Spleen (tissue), 11 donors: ENCODE measurements around the gene TMEM179. TPM values are rescaled to one million over a fixed set of nuclear protein-coding genes. Genes with fewer than 3 reads are reported as not detected.

ENCODE experiments used
- DNase-seq: peaks from one replicate; pipeline ENCODE4 v3.0.0-alpha.2; 2020
- H3K27ac ChIP-seq, 8 donors: fragments of 200-600 bp; sonication (generic) in 7 of 8; 1 replicate in 4 of 8; 2 replicates in 4 of 8; pipeline versions ENCODE4 v1.5.0 to v1.8.0; 2016 to 2021; ENCODE audit warnings: inconsistent platforms in 4 of 8, mild to moderate bottlenecking in 4 of 8, moderate library complexity in 1 of 8
- H3K27me3 ChIP-seq, 7 donors: fragments of 200-600 bp; sonication (generic) in 6 of 7; replicated peaks in 1 of 7; 1 replicate in 4 of 7; 2 replicates in 3 of 7; pipeline versions ENCODE4 v1.5.0 to v1.8.0; 2016 to 2021; ENCODE audit warnings: inconsistent platforms in 3 of 7, mild to moderate bottlenecking in 1 of 7
- H3K36me3 ChIP-seq, 6 donors: fragments of 200-600 bp; sonication (generic) in 5 of 6; 1 replicate in 4 of 6; 2 replicates in 2 of 6; pipeline versions ENCODE4 v1.5.0 to v1.8.0; 2016 to 2021; ENCODE audit warnings: inconsistent platforms in 2 of 6
- H3K4me1 ChIP-seq, 6 donors: fragments of 200-600 bp; sonication (generic) in 5 of 6; 1 replicate in 3 of 6; 2 replicates in 3 of 6; pipeline versions ENCODE4 v1.5.0 to v1.8.0; 2016 to 2021; ENCODE audit warnings: inconsistent platforms in 3 of 6
- H3K4me3 ChIP-seq, 8 donors: fragments of 200-600 bp; sonication (generic) in 7 of 8; 1 replicate in 4 of 8; 2 replicates in 4 of 8; pipeline versions ENCODE4 v1.5.0 to v1.8.0; 2016 to 2021; ENCODE audit warnings: inconsistent platforms in 4 of 8, mild to moderate bottlenecking in 4 of 8, moderate library complexity in 2 of 8
- H3K9me3 ChIP-seq, 8 donors: fragments of 200-600 bp; sonication (generic) in 7 of 8; 1 replicate in 4 of 8; 2 replicates in 4 of 8; pipeline versions ENCODE4 v1.5.0 to v1.8.0; 2016 to 2021; ENCODE audit warnings: inconsistent platforms in 4 of 8
- CTCF ChIP-seq, 11 experiments: fragments of 200-600 bp in 7 of 11; fragments of 450-650 bp in 4 of 11; sonication (generic) in 4 of 11; IDR thresholded peaks in 8 of 11; conservative IDR thresholded peaks in 3 of 11; 1 replicate in 7 of 11; 2 replicates in 4 of 11; pipeline versions ENCODE4 v1.4.0 to v1.8.0; 2016 to 2021; ENCODE audit warnings: antibody characterized with exemption in 11 of 11, inconsistent platforms in 4 of 11, mild to moderate bottlenecking in 1 of 11
- POLR2A ChIP-seq, 3 donors: fragments of 450-650 bp; IDR thresholded peaks; one replicate each; pipeline ENCODE4 v1.5.1; 2017; ENCODE audit warnings: antibody characterized with exemption in 3 of 3, mild to moderate bottlenecking in 1 of 3
- POLR2AphosphoS5 ChIP-seq, 3 donors: sonication (generic); formaldehyde crosslinking; IDR thresholded peaks; one replicate each; pipeline ENCODE4 v1.5.1; 2017; ENCODE audit warnings: antibody characterized with exemption in 3 of 3
- WGBS, 5 donors: extraction: QIAGEN DNeasy Blood & Tissue Kit in 3 of 5; methylation state at CpG; one replicate each; pipeline versions ENCODE4 v1.1.5 to v1.1.7; 2013 to 2018; 5-methylcytosine and 5-hydroxymethylcytosine counted together
- intact Hi-C: fragments of 100-400 bp; cut with DNase I; formaldehyde crosslinking; loops from one replicate; pipeline ENCODE4 v1.15.0; 2023; ENCODE audit warnings: low total_unique reads
- polyA plus RNA-seq, 3 donors: library from polyadenylated mRNA; stranded (reverse); fragments of 200-250 nt; gene quantifications; one replicate each; pipeline ENCODE4 v1.2.1, GENCODE V29; 2013
- total RNA-seq, 7 donors: library from RNA; depleted of rRNA in 3 of 7; stranded (reverse); fragments of >200 nt in 3 of 7; fragmentation: NEBNext Ultra II Directional in 4 of 7; extraction: Animal tissue kit (Norgen Biotek cat#: 25700) in 4 of 7; gene quantifications; one replicate each; pipeline versions ENCODE4 v1.1.0 to v1.2.1, GENCODE V29; 2016 to 2021
- donor health status: healthy with polysubstance abuse.
- donor health status: DM: no; HTN: no; CAD: no; lungs with moderate emphysema.
- donor health status: DM: no; HTN: no; CAD: no.
- donor health status: Bipolar disorder and iron deficiency.
- donor health status: healthy.
- donor health status: DM: no; HTN: no; CAD: no.
- donor health status: DM: yes; HTN: yes; CAD: no.

The TMEM179 gene
- total and polyA plus RNA-seq, 10 donors, result 0.08 TPM; not detected in 9

GRCh38 chr14:104601786-104602185 lies 2.8 kb downstream of the TMEM179 start:
- intact Hi-C loops, result no loop called here
- peaks cover 0 to 8% (median 4%) of the 10 kb centered on the region in 6 donors for H3K4me1 ChIP-seq
- no peak overlapping the region for H3K4me3 ChIP-seq
- H3K36me3 ChIP-seq, result no peaks in the 10 kb centered on the region
- WGBS, 5 donors, result 52 to 66% (median 56%) methylated on average over 6 to 9 of the region's 9 CpGs
- TF ChIP-seq POLR2AphosphoS5 (IDR thresholded peaks at IDR 0.05), result no peak
- no peak for TF ChIP-seq CTCF (IDR thresholded peaks at IDR 0.05 in 8 of 11, conservative IDR thresholded peaks at IDR 0.05 in 3 of 11)
- TF ChIP-seq POLR2A (IDR thresholded peaks at IDR 0.05), result no peak
- DNase-seq, result peak; percentile 53
- H3K27me3 ChIP-seq, result peaks cover 0 to 100% (median 40%) of the 10 kb centered on the region in 7 donors
- H3K27ac ChIP-seq, result no peak overlapping the region
- H3K9me3 ChIP-seq, result no peaks in the 10 kb centered on the region

- no peaks in the 10 kb centered on the region for H3K36me3 ChIP-seq
- no peak overlapping the region for H3K27ac ChIP-seq
- H3K4me1 ChIP-seq, result peaks cover 0 to 8% (median 4%) of the 10 kb centered on the region in 6 donors
- H3K27me3 ChIP-seq, result peaks cover 0 to 100% (median 45%) of the 10 kb centered on the region in 7 donors
- no peak for TF ChIP-seq POLR2A (IDR thresholded peaks at IDR 0.05)
- H3K4me3 ChIP-seq, result no peak overlapping the region
- 63 to 88% (median 78%) methylated on average over 4 to 8 of the region's 8 CpGs for WGBS, 5 donors
- DNase-seq, result peak; percentile 54
- intact Hi-C loops, result no loop called here
- no peaks in the 10 kb centered on the region for H3K9me3 ChIP-seq
Observed at GRCh38 chr14:104600805-104601204, 3.8 kb downstream of the TMEM179 start.

DNA sequence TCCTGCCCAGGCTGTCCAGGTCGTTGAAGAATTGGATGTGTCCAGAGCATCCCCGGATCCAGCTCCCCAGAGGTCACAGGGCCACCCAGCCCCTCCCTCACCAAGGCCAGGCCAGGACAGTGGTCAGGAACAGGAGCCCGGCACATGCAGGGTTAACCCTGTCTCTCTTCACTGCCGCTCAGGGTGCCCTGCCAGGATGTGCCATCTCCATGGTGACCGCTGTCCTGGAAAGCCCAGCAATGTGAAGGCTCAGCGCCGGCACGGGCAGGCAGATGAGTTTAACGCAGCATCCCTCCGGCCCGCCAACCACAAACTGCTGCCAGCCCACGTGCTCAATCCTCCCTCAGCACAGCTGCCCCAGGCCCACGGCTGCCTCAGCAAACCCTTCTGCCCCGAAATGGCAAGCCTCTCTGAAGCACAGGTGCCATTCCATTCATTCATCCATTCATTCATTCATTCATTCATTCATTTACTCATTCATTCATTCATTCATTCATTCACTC lies 4.4 kb downstream of the TMEM179 start:
- WGBS, 5 donors, result 23 to 41% (median 26%) methylated on average over 9 to 14 of the region's 14 CpGs

GRCh38 chr14:104599446-104599845 lies 5.1 kb downstream of the TMEM179 start:
- Histone ChIP-seq H3K4me1 (peaks cover 0 to 7% (median 3%) of the 10 kb centered on the region in 6 donors), H3K27me3 (peaks cover 0 to 96% (median 32%) of the 10 kb centered on the region in 7 donors), H3K36me3 (no peaks in the 10 kb centered on the region), H3K4me3 (no peak overlapping the region), H3K27ac (no peak overlapping the region), H3K9me3 (no peaks in the 10 kb centered on the region)
- 78 to 97% (median 92%) methylated on average over 7 of the region's 7 CpGs for WGBS, 5 donors
- TF ChIP-seq CTCF (IDR thresholded peaks at IDR 0.05 in 8 of 11, conservative IDR thresholded peaks at IDR 0.05 in 3 of 11), result no peak
- TF ChIP-seq POLR2AphosphoS5 (IDR thresholded peaks at IDR 0.05), result no peak
- no peak for TF ChIP-seq POLR2A (IDR thresholded peaks at IDR 0.05)
- DNase-seq, result peak; percentile 56
- intact Hi-C loops, result no loop called here

More for the DNA sequence above, 4.4 kb downstream of the TMEM179 start:
- peaks cover 0 to 8% (median 4%) of the 10 kb centered on the region in 6 donors for H3K4me1 ChIP-seq
- H3K36me3 ChIP-seq, result no peaks in the 10 kb centered on the region
- peak; percentile 56 for DNase-seq
- no peak overlapping the region for H3K4me3 ChIP-seq
- H3K27ac ChIP-seq, result no peak overlapping the region
- intact Hi-C loops, result no loop called here
- H3K9me3 ChIP-seq, result no peaks in the 10 kb centered on the region
- H3K27me3 ChIP-seq, result peaks cover 0 to 99% (median 40%) of the 10 kb centered on the region in 7 donors
- TF ChIP-seq POLR2A (IDR thresholded peaks at IDR 0.05) (no peak), POLR2AphosphoS5 (IDR thresholded peaks at IDR 0.05) (no peak), CTCF (IDR thresholded peaks at IDR 0.05 in 8 of 11, conservative IDR thresholded peaks at IDR 0.05 in 3 of 11) (no peak)
